Measurements from ENCODE around the gene KANK4.
A peak's percentile ranks its signal among the peaks of the same experiment; 100 is the strongest.

KANK4 gene

DNA sequence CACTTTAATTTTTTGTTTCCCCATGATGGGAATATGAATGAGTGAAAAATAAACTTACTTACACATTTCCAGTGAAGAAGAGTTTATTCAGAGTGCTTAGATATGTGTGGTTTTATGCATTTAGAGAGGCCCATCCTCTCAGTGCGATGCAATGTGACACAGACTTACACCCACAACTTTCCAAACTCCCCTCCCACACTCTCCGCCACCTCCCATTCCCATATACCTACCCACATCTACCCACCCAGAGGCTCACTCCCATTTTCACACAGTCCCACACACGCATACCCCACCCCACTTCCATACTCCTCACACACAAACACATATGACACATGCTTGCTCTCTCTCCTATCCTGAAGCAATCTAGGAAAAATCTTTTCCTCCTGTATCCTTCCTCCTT is 21.9 kb upstream of the KANK4 start:
- POLR2A ChIA-PET (ENCODE audit: low non-redundant PET): no interaction called here
- no peak overlapping the region for H3K27ac ChIP-seq
- CTCF ChIA-PET: no interaction called here
- TF ChIP-seq, protein P1, sequence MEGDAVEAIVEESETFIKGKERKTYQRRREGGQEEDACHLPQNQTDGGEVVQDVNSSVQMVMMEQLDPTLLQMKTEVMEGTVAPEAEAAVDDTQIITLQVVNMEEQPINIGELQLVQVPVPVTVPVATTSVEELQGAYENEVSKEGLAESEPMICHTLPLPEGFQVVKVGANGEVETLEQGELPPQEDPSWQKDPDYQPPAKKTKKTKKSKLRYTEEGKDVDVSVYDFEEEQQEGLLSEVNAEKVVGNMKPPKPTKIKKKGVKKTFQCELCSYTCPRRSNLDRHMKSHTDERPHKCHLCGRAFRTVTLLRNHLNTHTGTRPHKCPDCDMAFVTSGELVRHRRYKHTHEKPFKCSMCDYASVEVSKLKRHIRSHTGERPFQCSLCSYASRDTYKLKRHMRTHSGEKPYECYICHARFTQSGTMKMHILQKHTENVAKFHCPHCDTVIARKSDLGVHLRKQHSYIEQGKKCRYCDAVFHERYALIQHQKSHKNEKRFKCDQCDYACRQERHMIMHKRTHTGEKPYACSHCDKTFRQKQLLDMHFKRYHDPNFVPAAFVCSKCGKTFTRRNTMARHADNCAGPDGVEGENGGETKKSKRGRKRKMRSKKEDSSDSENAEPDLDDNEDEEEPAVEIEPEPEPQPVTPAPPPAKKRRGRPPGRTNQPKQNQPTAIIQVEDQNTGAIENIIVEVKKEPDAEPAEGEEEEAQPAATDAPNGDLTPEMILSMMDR (conservative IDR thresholded peaks at IDR 0.05; ENCODE audit: low read depth): no peak
- no peak for DNase-seq (ENCODE audit: low spot score)

DNA sequence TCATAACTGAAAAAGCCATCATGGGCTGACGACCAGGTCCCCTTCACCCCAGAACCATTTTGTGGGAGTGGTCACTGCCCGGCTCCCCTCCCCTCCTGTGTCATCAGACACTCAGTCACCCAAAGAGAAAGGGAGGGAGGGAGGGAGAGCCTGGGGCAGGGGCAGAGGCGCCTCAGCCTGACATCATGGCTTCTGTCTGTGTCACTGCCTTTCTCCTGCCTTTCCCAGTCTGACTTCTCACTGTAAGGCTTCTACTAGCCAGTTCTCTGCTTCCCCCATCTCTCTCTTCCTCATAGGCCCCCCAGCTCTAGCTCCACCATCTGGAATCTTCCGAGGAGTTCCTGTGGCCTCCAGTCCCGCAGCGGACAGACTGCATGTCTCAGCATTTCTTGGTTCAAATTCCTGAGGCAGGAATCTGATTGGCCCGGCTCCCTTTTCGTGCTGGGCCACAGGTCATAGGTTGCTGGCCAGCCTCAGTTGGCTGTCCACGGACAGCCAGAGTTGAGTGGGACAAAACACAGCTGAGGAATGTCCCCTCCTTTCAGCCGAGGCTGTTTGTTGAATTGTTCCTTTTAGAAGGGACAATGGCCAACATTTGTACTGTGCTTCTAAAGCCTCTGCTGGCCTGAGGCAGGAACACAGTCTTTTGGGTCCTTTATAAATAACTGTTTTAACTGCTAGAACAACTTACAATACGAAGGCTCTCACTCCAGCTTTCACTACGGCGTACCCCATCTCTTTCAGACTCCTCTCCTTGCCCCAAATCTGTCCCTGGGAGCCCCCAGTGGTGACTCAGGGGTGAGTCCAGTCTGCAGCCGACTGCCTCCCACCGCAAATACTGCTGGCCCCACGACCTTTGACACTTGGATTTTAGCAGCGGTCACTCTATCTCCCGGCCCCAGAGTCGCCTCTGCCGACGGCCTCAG is 18.7 kb upstream of the KANK4 start:
- H3K27ac ChIP-seq: peak overlapping the region; percentile 61
- ChIA-PET POLR2A (ENCODE audit: low non-redundant PET) (no interaction called here), CTCF (interaction anchor here (0.6 kb wide), 1 partner anchor 70 kb away, joined by 4 read pairs; no protein-coding TSS in a partner anchor)
- no peak for DNase-seq (ENCODE audit: low spot score)
- TF ChIP-seq, protein P1 (conservative IDR thresholded peaks at IDR 0.05; ENCODE audit: low read depth): no peak

DNA sequence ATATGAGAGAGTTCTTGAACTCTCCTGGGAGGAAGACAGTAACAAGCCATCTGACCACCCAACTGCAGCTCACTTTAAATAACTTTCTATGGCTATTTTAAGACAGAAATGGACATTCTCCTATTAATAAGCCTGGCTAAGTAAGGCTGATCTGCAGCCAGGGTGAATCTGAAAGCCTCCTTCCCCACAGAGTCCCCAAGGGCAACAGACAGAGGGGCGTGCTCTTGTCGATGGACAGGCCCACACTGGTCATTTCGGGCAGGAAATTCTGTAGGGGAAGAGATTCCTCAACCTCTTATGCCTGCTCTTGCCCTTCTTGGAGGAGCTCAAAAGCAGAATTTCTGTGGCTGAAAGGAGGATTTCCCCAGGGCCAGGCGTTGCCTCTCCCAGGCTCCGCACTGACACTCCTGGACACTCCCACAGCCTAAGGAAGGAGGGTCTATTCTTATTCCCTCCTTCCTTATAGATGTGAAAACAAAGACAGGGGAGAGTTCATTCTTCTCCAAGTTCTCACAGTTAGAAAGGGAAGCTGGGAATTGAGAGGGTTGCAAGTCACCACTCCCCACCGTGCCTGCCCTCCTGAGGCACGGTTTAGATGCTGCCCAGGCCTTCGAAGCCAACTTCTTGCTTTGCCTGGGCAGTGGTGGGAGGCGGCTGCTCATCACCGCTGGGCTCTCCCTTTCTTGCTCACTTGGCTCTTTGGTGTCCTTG is 17.9 kb upstream of the KANK4 start:
- no peak for DNase-seq (ENCODE audit: low spot score)
- CTCF ChIA-PET: no interaction called here
- peak overlapping the region; percentile 61 for H3K27ac ChIP-seq
- POLR2A ChIA-PET (ENCODE audit: low non-redundant PET): no interaction called here
- TF ChIP-seq, protein P1 (conservative IDR thresholded peaks at IDR 0.05; ENCODE audit: low read depth): no peak

DNA sequence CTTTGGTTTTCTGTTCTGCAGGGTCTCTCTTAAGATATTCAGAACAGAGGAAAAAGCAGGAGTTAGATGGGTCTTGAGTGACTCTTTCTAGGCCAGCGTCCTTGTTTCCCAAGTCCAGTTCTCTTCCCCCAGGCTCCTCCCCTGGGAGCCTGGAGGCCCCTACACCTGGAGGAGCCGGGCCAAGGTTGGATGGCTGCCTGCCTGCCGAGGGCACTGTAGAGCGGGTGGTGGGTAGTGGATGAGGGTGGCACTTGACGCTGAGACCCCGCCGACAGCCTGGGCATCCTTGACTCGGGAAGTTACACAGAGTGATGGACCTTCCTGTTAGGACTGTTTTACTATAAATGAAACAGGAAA is 17.4 kb upstream of the KANK4 start:
- no peak for DNase-seq (ENCODE audit: low spot score)
- POLR2A ChIA-PET (ENCODE audit: low non-redundant PET): no interaction called here
- TF ChIP-seq, protein P1 (conservative IDR thresholded peaks at IDR 0.05; ENCODE audit: low read depth): no peak
- H3K27ac ChIP-seq: peak overlapping the region; percentile 61
- CTCF ChIA-PET: no interaction called here

DNA sequence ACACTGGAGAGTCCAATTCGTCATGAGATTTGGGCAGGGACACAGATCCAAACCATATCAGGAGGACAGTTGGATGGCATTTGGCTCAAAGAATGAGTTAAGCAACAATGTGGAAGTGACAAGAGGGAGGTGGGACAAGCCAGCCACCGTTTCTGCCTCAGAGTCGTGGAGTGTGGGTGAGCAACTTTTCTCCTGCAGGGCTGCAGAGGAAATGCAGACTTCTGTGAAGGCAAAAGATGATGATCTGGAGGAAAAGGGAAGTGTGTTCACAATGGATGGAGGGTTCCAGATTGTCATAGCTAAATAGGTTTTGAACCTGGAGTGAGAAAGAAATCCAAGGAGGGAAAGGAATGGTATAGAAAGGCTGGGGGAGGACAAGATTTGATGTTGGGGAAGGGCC is 16.4 kb upstream of the KANK4 start:
- ChIA-PET CTCF (no interaction called here), POLR2A (ENCODE audit: low non-redundant PET) (no interaction called here)
- H3K27ac ChIP-seq: no peak overlapping the region
- TF ChIP-seq, protein P1 (conservative IDR thresholded peaks at IDR 0.05; ENCODE audit: low read depth): no peak
- DNase-seq (ENCODE audit: low spot score): no peak

DNA sequence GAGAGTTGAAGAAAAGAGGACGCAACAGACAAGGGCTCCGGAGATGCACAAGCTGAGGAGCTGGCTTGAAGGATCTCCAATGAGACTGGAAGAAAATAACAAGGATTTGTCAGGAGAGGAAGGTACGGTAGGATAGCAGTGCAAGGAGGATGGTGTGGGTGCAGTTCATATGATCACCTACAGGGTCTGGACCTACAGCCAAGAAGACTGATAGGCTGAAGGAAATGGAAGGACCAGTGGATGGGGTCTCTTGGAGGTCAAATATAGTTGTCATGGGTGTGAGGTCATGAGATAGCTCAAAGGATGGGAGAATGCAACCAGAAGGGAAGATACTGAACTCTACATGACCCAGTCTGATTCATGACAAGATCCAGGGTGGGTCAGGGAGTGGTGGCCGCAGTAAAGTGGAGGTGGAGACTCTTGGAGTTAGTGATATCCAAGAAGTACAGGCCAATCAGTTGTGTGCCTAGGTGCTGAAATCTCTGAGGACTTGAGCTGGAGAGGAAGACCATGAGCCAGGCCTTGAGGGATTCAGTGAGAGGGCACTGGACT is 15.3 kb upstream of the KANK4 start:
- TF ChIP-seq, protein P1 (conservative IDR thresholded peaks at IDR 0.05; ENCODE audit: low read depth): no peak
- no peak overlapping the region for H3K27ac ChIP-seq
- ChIA-PET POLR2A (ENCODE audit: low non-redundant PET) (no interaction called here), CTCF (no interaction called here)
- DNase-seq (ENCODE audit: low spot score): no peak
